Measurements from ENCODE around the gene AHRR. TPM values are rescaled to one million over a fixed set of nuclear protein-coding genes. Genes with fewer than 3 reads are reported as not detected.

AHRR gene
- total and polyA plus RNA-seq, 10 of the 15 experiments (the other 5 are each of a cell fraction or from before 2014, with no cell fraction given), result 0.90 to 35.2 (median 19.2) TPM

- FAIRE-seq (no peak), DNase-seq (ENCODE audit: low read depth, low spot score) (no peak), ATAC-seq (no peak)
- H3K27me3 ChIP-seq (replicated peaks in 1 of 2; ENCODE audit: control insufficient read depth in 2 of 2, insufficient read depth in 2 of 2, low read length in 1 of 2), result no peaks in the 10 kb centered on the region
- no TSS peak for BruUV-seq (replicated peaks)
- H3K4me1 ChIP-seq (ENCODE audit: control insufficient read depth, insufficient read depth, low read length), result peaks cover 10% of the 10 kb centered on the region
- RAD21 ChIA-PET (ENCODE audit: unreplicated experiment), result no interaction called here
- CTCF ChIA-PET, result no interaction called here
- POLR2A ChIA-PET, result no interaction called here
- no peaks in the 10 kb centered on the region for H3K9me3 ChIP-seq (replicated peaks; ENCODE audit: control insufficient read depth, insufficient read depth, low read length)
- no peak overlapping the region for H2AFZ ChIP-seq (ENCODE audit: control insufficient read depth, low read depth, low read length)
- 79% methylated on average over 8 of the region's 8 CpGs for WGBS (ENCODE audit: insufficient coverage, insufficient replicate concordance, low lambda C conversion rate, missing lambda C conversion rate)
- peaks cover 2 to 3% of the 10 kb centered on the region in 2 experiments; a peak in 2 of 4 replicates for H3K36me3 ChIP-seq (ENCODE audit: control insufficient read depth in 2 of 2, insufficient read depth in 2 of 2, low read length in 1 of 2)
- no peaks in the 10 kb centered on the region for H4K20me1 ChIP-seq (ENCODE audit: control insufficient read depth, insufficient read depth)
- no peak overlapping the region for H3K4me2 ChIP-seq (ENCODE audit: control insufficient read depth, insufficient read depth)
- H3K27ac ChIP-seq (ENCODE audit: control insufficient read depth, insufficient read depth), result no peak overlapping the region
- H3K4me3 ChIP-seq, result no peak overlapping the region
- H3K9ac ChIP-seq (ENCODE audit: control insufficient read depth, insufficient read depth, low read length), result no peak overlapping the region
- in situ Hi-C loops (cut with MboI) (no loop called here), intact Hi-C loops (cut with micrococcal nuclease; ENCODE audit: unreplicated experiment) (no loop called here)
- no peaks in the 10 kb centered on the region; the same call in 1 of the 2 replicates for H3K79me2 ChIP-seq (ENCODE audit: control insufficient read depth, insufficient read depth, low read length)
- SMC1A ChIA-PET (ENCODE audit: uncharacterized antibody, unreplicated experiment), result no interaction called here
- TF ChIP-seq PAX8 (IDR thresholded peaks at IDR 0.05) (no peak), MYB (IDR thresholded peaks at IDR 0.05; ENCODE audit: borderline replicate concordance, low read depth, low read length) (no peak), CUX1 (IDR thresholded peaks at IDR 0.05; ENCODE audit: insufficient replicate concordance, low read depth, low read length) (no peak), HDAC6 (IDR thresholded peaks at IDR 0.05; ENCODE audit: unreplicated experiment) (no peak), NFYA (IDR thresholded peaks at IDR 0.05; ENCODE audit: borderline replicate concordance, low read depth, low read length) (no peak), BCL3 (IDR thresholded peaks at IDR 0.05; ENCODE audit: borderline replicate concordance, insufficient read depth, low read depth, low read length, poor library complexity, severe bottlenecking) (no peak), JUND (IDR thresholded peaks at IDR 0.05; ENCODE audit: low read depth, low read length) (no peak), IRF4 (IDR thresholded peaks at IDR 0.05; ENCODE audit: low read depth, low read length) (no peak), MTA2 (IDR thresholded peaks at IDR 0.05; ENCODE audit: low read depth) (no peak), SMARCA5 (IDR thresholded peaks at IDR 0.05) (no peak), FOXK2 (IDR thresholded peaks at IDR 0.05) (no peak), NFXL1 (IDR thresholded peaks at IDR 0.05; ENCODE audit: borderline replicate concordance) (no peak), YBX1 (IDR thresholded peaks at IDR 0.05) (no peak), NFYB (IDR thresholded peaks at IDR 0.05; ENCODE audit: insufficient read depth, low read depth, low read length) (no peak), LARP7 (IDR thresholded peaks at IDR 0.05) (no peak), FOS (IDR thresholded peaks at IDR 0.05; ENCODE audit: borderline replicate concordance, extremely low read depth, insufficient read length) (no peak), ZBTB4 (CRISPR knock-in tag; IDR thresholded peaks at IDR 0.05) (no peak)
Measured at GRCh38 chr5:407801-408268, 86.3 kb downstream of the AHRR start.

Data from GM12878 (cell line).